ENCODE measurements around the gene SH3BGRL2.

SH3BGRL2 gene

DNA sequence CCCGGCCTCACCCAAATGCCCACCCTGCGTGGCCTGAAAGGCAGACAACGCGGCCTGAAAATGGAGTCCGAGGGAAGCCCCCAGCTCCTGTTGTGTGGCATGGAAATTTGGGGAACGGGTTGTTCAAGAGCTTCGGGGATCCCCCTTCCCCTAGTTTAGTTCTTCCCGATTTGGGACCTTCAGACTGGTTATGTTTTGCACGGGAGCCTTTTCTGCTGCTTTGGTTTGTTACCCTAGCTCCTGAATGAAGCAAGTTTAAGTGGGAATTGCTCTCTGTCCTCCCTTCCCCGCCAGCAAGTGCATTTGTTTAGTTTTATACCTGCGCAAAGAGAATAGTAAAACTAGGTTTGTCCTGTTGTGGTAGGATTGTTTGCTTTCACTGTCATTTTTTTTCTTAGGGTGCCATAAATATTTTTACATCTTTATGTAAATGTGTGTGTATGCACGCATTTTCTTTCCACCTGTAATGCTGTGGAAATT, 604 bp downstream of the SH3BGRL2 start:
- no peak for DNase-seq (ENCODE audit: low read depth in 2 of 2)
- H3K4me3 ChIP-seq (replicated peaks in 1 of 2; ENCODE audit: low read depth in 2 of 2, low read length in 2 of 2) = peak overlapping the region; percentile 73 to 76
- TF ChIP-seq, protein P1, sequence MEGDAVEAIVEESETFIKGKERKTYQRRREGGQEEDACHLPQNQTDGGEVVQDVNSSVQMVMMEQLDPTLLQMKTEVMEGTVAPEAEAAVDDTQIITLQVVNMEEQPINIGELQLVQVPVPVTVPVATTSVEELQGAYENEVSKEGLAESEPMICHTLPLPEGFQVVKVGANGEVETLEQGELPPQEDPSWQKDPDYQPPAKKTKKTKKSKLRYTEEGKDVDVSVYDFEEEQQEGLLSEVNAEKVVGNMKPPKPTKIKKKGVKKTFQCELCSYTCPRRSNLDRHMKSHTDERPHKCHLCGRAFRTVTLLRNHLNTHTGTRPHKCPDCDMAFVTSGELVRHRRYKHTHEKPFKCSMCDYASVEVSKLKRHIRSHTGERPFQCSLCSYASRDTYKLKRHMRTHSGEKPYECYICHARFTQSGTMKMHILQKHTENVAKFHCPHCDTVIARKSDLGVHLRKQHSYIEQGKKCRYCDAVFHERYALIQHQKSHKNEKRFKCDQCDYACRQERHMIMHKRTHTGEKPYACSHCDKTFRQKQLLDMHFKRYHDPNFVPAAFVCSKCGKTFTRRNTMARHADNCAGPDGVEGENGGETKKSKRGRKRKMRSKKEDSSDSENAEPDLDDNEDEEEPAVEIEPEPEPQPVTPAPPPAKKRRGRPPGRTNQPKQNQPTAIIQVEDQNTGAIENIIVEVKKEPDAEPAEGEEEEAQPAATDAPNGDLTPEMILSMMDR (IDR thresholded peaks at IDR 0.05; ENCODE audit: low read depth, low read length) = no peak

GRCh38 chr6:79632580-79632979, 1.5 kb downstream of the SH3BGRL2 start:
- DNase-seq (ENCODE audit: low read depth in 2 of 2) = no peak
- H3K4me3 ChIP-seq (replicated peaks in 1 of 2; ENCODE audit: low read depth in 2 of 2, low read length in 2 of 2) = no peak overlapping the region

GRCh38 chr6:79634491-79635231, 3.5 kb downstream of the SH3BGRL2 start:
- TF ChIP-seq, protein P1 (IDR thresholded peaks at IDR 0.05; ENCODE audit: low read depth, low read length) = no peak
- DNase-seq (ENCODE audit: low read depth in 2 of 2) = no peak
- no peak overlapping the region for H3K4me3 ChIP-seq (replicated peaks in 1 of 2; ENCODE audit: low read depth in 2 of 2, low read length in 2 of 2)

More at GRCh38 chr6:79632580-79632979, 1.5 kb downstream of the SH3BGRL2 start:
- TF ChIP-seq, protein P1 (IDR thresholded peaks at IDR 0.05; ENCODE audit: low read depth, low read length) = no peak

DNA sequence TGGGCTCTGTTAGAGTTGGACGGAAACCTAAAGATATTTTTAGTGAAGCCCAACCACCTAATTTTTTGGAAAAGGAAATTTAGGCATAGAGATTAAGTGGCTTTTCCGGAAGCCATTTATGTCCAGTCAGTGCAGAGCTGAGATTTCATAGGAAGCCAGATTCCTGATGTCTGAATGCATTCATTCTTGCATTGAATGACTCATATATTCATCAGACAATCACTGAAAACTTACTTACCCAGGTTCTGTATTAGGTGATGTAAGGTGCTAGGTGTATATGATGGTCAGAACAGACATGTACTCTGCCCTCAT, 4.1 kb downstream of the SH3BGRL2 start:
- H3K4me3 ChIP-seq (replicated peaks in 1 of 2; ENCODE audit: low read depth in 2 of 2, low read length in 2 of 2) = no peak overlapping the region
- TF ChIP-seq, protein P1 (IDR thresholded peaks at IDR 0.05; ENCODE audit: low read depth, low read length) = no peak
- DNase-seq (ENCODE audit: low read depth in 2 of 2) = peak in 1 of 2 donors; percentile 57

DNA sequence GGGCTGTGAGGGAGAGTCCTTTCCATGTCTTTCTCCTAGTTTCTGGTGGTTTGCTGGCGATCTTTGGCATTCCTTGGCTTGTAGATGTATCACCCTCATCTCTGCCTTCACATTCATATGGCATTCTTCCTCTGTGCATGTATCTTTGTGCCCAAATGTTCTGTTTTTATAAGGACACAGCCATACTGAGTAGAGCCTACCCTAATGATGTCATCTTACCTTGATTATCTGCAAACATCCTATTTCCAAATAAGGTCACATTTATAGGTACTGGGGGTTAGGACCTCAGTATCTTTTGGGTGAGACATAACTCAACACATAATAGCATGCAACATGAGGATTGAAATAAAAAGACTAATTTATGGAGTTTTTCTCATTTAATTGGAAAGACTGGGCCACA, 5.5 kb downstream of the SH3BGRL2 start:
- H3K4me3 ChIP-seq (replicated peaks in 1 of 2; ENCODE audit: low read depth in 2 of 2, low read length in 2 of 2) = no peak overlapping the region
- TF ChIP-seq, protein P1 (IDR thresholded peaks at IDR 0.05; ENCODE audit: low read depth, low read length) = no peak
- DNase-seq (ENCODE audit: low read depth in 2 of 2) = no peak

DNA sequence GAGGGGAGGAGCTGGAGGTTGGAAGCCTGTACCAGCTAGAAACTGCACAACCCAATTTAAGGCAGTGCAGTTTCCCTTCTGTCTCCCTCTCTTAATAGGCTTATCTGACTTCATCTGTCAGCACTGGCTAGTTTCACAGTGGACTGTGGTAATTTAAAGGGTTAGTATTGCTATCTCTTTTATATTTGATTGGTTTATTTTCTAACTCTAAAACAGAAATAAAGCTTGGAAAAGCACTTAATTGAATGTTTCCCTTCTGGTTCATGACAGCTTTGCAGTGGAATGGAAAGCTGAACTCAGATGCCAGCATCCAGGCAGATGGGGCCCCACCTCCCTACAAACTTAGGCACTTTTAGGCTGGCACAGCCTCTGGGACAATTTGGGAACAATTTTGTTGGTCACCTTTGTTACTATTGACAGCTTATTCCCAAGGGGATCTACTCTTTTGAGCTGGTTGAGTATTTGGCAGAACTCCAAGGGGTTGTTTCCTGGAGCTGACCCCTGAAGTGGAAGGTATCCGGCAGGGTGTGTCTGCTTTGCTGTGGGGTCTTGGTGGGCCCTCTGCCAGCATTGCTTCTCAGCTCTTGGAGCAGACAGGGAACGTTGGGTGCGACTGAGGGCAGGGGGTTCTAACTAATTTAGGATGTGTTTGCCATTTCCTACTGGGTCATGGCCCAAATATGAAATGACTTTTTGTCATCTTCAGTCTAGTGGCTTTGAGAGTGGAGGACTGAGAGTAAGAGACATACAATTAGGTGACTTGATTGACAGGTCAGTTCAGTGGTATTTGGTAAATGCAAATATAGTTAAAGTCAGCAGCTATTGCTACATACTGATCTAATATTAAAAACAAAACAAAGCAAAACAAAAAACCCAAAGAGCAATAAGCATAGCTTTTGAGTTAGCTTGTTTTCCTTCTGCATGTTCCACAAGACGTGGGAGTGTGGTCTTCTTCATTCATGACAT, 9.3 kb downstream of the SH3BGRL2 start:
- DNase-seq (ENCODE audit: low read depth in 2 of 2) = no peak
- no peak overlapping the region for H3K4me3 ChIP-seq (replicated peaks in 1 of 2; ENCODE audit: low read depth in 2 of 2, low read length in 2 of 2)
- TF ChIP-seq, protein P1 (IDR thresholded peaks at IDR 0.05; ENCODE audit: low read depth, low read length) = no peak
